NCI-H187 treated with DMSO at 0.1 percent for 48 hours (cell line): ENCODE data around the gene ERRFI1.
A peak's percentile ranks its signal among the peaks of the same experiment; 100 is the strongest.

Source experiments
- DNase-seq: peaks from one replicate; lab custom pipeline; 2025; lab: John Stamatoyannopoulos, UW

ERRFI1 gene

GRCh38 chr1:8017495-8018197, 8.5 kb downstream of the ERRFI1 start:
- no peak for DNase-seq

DNA sequence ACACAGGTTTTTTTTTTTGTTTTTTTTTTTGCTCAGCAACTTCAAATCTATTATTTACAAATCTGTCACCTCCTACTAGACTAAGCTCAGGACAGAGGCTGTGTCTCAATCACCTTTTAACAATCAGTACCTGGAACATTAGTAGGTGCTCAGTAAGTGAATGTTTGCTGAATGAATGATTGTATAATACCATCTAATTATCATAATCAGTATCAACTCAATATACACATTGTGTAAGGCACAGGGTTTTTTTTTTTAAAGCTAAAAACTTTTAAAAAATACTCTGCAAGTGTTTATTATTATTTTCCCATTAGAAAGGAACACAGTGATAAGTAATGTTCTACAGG, 9.2 kb downstream of the ERRFI1 start:
- no peak for DNase-seq

- DNase-seq: no peak
Observed at GRCh38 chr1:8016210-8016894, 9.8 kb downstream of the ERRFI1 start.

DNA sequence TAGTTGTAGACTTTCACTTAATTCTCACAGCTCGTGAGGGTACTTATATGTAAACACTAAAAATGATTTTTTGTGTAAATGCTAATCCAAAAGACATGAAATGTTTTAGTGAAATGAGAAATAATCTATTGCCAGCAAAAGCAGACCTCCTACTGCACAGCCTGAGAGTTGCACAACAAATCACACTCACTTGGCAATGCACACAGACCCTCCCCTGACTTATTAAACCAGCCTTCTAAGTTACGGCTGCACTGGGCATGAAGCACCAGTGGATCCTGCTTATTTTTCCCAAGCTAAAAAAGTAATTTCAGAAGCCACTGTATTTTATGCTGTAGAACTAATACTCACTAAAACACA, 10.3 kb downstream of the ERRFI1 start:
- DNase-seq: no peak

DNA sequence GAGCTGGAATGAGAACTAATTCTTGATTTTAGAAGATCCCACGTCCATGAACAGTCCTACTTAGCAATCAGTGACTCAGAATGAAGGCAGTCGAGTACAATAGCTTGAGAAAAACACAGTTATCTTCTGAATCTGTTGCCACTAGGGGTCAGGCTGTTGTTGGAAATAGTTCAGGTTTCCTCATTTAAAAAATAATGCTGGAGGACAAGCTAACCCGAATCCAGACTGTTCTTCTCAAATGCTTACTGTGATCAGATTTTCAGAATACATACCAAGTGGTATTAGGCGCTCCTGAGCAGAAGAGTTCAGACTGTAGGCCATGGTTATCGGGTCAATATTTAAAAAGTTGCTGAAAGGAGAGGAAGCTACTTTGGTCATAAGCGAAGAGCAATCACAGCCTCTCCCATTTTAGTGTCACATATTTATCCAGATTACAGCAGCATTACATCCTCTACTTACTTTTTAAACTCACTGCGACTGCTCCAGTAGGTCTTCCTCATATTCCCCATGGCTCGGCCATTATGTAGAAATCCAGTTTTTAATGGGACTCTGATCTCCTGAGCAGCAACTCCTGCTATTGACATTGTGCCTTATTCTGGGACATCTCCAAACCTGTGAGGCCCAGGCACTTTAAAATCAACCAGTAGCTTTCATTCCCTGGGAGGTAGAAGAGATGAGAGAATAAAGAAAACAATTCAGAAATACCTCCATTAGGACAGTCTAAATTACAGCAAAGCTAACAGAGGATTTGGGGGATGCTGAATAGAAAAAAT, 10.9 kb downstream of the ERRFI1 start:
- no peak for DNase-seq

- no peak for DNase-seq
Observed at GRCh38 chr1:8014381-8014988, 11.6 kb downstream of the ERRFI1 start.

DNA sequence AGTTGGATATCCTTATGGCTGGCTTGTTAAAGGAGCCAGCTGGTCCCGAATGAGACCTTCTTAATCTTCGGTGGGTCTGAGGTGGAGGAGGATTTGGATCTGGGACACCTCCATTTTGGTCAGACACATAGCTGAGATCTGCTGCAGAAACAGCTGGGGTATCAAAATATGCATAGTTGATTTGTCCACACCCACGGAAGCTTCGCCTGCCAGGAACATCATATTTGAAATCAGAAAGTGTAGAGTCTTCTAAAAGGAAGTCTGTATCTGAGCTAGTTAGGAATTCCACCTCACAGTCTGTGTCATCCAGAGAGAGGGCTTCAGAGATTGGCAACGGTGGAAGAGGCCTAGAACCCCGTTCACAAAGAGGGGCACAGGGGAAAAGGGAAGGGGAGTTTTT, 12.3 kb downstream of the ERRFI1 start:
- no peak for DNase-seq

DNA sequence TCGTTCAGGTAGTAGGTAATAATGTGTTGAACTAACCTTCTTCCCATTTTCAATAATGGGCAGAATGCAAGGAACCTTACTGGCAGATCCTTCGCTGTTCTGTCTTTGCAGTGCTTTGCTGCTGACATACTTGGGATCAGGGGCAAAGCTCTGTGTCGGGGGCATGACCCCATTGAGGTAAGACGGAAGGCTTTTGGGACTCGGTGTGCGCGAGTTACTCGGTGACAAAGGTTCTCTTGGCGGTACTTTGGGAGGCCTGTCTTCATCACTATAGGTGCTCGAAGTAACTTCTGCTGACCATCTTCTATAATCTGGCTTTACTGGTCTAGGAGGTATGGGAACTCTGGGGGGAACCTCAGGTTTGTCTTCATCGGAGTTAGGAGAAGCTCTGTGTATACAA, 12.7 kb downstream of the ERRFI1 start:
- DNase-seq: no peak

GRCh38 chr1:8012955-8013354, 13.2 kb downstream of the ERRFI1 start:
- no peak for DNase-seq

DNA sequence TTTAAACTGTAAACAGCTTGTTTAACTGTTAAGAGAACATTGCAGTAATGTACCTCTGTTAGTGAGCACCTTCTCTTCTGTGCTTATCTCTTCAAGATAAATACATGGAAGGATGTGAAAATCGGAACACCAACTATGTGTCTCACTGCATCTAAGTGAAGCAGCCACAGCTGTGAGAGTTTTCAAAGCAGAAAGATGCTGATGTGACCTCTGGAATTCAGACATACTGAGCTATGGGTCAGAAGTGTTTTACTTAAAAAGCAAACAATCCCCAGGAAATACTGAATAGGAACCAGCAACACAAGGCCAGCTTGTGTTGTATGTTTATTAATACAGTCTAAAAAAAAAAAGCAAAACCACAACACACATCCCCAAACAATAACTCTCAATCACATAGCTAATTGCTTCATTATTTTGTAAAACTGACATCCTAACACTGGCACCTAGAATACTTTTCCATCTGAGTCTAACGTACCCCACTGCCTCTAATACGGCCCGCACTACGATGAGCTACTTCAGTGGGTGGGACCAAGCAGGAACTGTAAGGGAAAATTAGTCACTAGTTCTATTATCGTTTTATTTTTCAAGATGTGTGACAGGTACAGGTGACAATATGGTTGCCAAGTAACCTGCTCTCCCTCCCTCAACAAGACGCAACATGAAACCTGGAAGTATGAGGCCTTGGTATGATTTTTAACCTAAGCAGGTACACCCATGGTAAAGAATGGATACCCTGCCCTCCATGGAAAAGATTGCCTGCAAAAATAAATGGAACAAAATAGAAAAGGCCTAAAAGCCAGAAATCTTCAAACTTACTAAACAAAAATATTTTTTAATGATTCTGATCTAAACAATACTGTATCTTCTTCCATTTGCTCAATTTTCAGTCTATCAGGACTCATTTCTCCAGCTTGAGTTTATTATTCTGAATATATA, 13.9 kb downstream of the ERRFI1 start:
- DNase-seq: no peak

DNA sequence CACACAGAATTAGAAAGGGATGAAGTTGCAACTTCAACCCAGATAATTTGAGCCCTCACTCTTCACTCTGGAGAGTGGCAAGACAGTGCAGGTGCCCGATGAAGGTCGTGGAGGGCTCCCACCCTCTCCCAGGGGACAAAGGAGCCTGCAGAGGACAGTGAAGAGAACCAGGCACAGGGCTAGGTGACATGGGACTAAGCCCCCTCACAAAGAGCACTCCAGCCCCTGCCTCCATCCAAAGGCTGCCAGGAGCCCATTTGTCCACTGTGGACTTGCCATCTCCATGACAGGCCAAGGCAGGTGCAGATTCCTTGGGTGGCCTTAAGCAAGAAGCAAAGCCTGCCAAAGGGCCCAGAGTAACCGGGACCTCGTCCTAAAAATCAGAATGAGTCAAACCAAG, 15.1 kb downstream of the ERRFI1 start:
- DNase-seq: no peak

- DNase-seq: no peak
Observed at GRCh38 chr1:8010080-8010664, 15.9 kb downstream of the ERRFI1 start.

GRCh38 chr1:8009043-8010002, 16.8 kb downstream of the ERRFI1 start:
- no peak for DNase-seq

- peak; percentile 64 for DNase-seq
Observed at GRCh38 chr1:8006037-8006963, 19.8 kb downstream of the ERRFI1 start.

GRCh38 chr1:8004803-8005573, 21.1 kb downstream of the ERRFI1 start:
- no peak for DNase-seq

- no peak for DNase-seq
Observed at GRCh38 chr1:8004113-8004802, 21.9 kb downstream of the ERRFI1 start.

DNA sequence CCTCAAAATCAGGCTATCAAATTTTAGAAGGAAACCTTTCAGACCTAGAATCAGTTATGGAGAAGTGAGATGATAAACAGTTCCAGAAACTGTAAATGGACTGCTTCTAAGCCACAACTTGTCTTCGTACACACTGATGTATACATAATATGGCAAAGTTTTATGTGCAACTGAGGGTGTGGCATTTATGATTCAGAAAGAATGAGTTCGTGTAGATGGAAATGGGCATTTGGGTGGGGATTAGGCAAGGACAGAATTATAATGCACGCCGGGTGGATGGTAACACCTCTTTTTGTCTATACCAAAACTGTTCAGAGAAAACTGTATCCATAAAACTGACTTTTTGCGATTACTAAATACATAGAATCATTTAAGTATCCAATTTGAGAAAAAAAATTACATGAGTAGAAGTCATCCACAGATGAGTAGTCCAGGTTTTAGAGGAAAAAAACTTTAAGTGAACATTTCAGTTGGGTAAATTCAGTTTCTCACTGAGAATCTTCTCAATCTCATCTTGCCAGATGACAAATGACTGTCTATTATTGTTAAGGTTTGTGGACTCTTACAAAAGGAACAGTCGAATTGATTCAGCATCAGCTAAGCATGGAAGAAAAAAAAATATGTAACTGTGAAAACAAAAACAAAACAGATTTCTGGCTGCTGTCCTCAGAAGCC, 22.5 kb downstream of the ERRFI1 start:
- no peak for DNase-seq
